GM21786 (cell line): ENCODE results near the gene GBA2.

Experiments
- ATAC-seq: cut with Tn5 transposase; IDR thresholded peaks from one replicate; pipeline ENCODE4 v1.9.1; 2021; ENCODE audit not compliant: unreplicated experiment

Gene GBA2

DNA sequence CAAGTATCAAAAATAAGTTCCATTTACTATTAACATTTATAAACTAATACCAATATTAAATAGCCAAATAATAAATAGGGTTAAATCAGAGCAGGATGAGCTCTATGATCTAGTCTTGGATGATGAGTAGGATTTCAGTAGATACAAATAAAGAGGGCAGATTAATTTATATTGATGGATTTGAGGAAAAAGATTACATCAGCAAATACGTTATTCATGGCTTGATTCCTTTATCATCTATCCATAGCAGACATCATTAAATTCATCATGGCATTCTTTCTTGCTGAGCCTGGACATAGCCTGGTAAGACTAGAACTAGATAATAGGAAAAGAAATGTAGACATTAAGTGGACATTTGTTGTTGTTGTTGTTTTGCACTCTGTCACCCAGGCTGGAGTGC, 18.4 kb upstream of the GBA2 start:
- ATAC-seq: no peak

DNA sequence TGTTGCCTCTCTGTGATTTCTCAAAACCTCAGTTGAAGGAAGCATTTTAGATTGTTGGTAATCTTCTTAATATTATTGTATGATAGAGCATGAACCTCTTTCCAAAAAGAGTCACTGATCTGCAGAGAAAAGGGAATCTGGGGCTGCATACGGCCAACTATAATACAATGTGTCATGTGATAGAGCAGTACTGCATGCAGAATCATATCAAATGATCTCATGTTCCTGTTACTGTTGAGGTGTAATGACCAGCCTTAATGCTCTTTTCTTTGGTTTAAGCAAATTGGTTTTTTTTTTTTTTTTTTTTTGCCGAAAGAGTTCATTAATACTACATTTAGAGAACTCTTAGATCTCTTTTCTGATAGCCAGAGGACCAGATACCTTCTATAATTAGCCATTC, 18.0 kb upstream of the GBA2 start:
- ATAC-seq: no peak

DNA sequence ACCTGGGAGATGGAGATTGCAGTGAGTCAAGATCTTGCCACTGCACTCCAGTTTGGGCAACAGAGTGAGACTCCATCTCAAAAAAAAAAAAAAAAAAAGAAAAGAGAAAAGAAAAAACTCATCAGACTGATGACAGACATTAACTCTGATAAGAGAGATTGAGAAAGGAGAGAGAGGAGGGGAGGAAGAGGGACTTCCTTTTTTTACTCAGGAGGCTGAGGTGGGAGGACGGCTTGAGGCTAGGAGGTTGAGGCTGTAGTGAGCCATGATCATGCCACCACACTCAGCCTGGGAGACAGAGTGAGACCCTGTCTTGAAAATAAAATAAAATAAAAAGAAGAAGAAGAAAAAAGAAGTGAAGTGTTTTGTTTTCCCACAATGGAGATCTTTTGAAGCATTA, 14.8 kb upstream of the GBA2 start:
- no peak for ATAC-seq

DNA sequence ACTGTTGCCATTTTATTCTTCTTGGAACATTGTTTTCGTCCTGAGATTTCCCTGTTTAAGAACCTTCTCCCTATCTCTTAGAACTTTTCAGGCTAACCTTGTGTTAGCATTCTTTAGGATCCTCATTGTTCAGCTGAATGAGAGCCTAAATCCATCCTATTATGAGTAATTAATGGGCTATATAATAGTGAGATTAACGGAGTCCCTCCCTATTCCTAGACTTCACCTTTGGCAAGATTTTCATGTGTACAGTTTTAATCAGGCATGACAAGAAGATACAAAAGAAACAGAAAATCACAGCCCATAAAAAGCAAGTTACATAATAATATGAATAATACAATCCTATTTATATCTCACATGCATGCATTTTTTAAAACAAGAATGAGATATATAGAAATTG, 14.2 kb upstream of the GBA2 start:
- no peak for ATAC-seq

DNA sequence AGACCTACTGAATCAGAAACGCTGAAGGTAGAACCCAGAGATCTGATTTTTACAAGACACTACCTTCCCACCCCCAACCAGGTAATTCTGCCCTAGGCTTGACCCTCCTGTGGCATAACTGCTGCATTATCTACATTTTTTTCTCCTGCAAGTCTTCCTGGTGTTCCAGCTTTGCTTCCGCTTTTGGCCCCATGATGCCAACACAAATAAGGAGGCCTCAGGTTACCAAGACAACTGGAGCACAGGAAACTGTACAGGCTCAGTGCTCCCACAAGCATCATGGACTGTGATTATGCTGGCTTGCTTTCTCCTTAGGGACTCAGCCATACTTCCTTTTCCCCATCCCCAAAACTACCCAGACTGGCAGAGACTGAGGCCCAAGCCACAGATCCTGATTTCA, 11.6 kb upstream of the GBA2 start:
- ATAC-seq: no peak

DNA sequence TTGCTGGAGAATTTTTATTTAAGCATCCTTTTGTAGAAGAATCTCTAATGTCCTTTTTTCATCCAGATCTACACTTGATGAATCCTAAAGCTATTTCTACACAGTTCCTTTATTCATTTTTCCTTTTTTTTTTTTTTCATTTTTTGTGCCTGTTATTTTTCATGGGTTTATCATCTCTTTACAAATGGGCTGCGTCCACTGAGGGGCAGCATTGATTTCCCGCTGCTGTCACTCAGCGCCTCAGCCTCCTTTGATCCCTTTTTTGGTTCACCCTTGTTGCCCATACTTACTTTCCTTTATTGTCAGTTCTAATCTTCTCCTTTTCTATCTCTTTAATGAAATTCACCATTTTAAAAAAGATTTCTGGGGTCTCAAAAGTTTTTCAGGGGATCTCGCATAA, 10.8 kb upstream of the GBA2 start:
- ATAC-seq: no peak

DNA sequence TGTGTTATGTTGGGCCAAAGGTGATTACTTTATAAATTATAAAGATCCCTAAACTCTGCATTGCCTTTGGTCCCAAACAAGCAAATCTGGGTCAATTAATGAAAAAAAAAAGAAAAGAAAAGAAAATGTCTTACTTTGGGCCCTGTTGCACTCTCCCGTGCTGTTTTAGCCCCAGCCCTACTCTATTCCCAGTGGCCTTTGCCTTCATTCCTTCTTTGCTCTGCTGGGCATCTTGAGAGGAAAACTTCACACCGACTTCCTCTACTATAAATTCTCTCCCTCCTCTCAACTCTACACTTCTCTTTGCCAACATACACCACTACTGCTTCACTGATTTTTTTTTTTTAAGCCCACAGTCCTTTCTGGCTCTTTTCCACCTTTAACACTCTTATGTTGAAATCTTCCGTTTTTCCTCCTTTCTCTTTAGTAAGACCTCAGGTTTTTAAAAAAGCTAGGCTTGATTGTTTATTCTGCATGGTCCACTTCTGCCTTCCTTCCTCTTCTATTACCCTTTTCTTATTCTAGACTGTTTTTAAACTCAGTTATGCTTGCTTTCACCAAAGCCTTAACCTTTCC, 9.5 kb upstream of the GBA2 start:
- no peak for ATAC-seq

DNA sequence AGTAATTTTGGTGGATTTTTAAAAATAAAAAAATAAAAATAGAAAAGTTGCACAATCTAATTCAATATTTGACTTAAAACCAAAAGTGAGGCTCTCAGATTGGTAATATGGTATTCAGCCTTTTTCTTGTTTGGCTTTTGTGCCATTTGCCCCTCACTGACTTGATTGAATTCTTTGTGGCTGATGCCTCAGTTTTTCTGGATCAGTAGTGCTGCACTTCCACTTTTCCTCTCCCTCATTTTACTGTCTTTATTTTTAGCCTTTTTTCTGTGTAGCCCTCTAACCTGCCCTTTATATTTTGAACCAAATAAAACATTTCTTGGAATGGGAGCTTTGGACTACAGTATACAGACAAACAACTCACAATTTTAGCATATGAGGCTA, 8.9 kb upstream of the GBA2 start:
- no peak for ATAC-seq

DNA sequence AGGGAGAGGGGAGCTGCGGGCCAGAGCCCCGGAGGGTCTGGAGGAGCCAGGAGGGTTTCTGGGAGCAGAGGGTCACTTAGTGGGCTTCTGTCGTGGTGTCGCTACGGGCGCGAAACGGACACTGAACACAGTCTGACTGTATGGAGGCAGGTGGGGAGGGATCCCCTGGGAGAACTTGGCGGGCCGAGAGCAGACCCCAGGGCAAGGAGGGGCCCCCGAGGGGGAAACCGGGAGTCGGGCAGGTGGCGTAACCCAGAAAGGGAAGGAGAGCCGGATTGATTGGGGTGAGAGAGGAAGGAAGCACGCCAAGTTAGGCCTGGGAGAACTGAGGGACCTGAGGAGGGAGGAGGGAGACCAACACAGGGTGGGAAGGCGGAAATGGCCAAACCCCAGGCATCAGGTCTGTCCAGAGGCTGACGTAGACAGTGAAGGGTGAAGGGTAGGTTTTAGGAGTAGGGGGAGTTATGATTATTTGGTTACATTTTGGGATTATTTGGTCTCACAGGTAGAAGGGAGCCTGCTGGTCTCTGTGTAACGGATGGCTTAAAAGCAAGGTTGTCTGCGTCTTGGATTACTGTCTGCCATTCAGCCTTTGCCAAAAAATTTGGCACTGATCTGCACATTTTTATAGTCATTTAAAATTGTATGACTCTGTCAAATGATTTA, 8.3 kb upstream of the GBA2 start:
- peak; percentile 37 for ATAC-seq

DNA sequence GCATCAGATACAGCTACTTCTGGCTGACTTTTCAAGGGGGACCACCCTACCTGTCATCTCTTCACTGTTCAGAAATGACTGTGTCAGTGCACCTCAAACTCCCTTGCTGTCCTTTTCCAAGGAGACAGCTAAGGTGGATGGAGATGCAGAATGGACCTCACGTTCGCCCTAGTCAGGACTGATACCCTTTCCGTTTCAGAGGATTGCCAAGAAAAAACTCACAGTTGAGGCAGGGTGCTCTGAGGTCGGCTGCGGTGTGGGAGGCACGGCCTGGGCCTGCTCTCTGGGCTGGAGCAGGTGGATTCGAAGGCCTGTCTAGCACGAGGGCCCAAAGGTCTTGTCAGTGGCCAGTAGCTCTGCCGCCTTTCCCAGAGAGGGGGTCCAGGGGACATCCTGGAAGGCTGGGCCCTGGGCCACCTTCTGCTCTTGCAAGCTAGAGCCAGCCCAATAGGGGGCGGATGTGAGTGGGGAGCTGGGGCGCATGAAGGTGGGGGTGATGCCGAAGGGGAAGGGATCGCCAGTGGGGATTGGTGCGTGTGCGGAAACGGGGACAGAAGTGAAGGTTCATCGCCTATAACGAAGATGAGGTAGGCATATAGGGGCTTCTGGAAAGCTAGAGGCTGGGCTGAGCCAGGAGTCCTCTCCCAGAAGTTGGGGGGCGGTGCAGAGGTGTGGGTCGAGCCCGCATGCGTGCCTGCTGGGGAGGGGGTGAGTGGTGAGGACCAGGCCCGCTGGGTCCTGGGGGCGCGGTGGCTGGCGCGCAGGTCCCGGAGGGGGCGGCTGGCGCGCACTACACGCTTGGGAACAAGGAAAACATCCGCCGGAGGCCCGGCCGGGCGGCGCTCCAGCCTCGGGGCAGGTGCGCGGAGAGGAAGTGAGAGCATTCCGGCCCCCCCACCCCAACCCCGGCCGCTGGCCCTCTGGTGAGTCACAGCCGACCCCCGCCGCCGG, 7.5 kb upstream of the GBA2 start:
- ATAC-seq: peak; percentile 53

DNA sequence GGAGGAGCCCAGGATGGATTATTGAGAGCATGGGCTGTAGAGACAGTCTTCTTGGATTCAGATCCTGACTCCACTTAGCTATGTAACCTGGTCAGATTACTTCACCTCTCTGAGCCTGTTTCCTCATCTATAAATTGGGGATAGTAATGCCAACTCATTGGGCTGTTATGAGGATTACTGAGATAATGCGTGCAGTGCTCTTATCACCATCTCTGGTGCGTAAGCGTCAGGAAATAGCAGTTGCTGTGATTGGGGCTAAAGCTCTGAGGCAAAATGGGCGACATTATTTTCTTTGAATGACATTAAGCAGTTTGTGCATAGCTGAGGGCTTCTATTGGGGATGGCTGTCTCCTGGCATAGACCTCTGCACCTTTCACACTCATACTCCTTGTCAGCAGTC, 6.0 kb upstream of the GBA2 start:
- ATAC-seq: no peak

DNA sequence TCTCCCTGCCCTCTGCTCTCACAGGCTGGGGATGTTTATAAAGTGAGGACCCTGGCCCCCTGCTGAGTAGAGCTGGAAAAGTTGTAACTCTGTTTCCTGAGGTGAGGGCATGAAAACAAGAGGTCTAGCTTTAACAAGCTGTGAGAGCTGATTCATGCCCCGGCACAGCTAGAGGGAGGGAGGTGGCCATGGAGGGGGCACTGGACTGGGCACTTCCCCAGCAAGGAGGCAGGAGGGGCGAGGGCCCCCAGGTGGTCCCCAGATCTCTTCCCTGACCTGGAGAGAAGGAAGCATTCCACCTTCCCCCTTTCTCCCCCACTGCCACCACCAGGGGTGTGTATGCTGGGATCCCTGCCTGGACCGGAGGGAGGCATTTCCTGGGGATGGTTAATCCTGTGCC, 5.2 kb upstream of the GBA2 start, which contains the start of gene MSMP:
Gene MSMP, minus strand, starts transcription at position 13 of the 400 bp plus-strand sequence. CDS start 147 bp downstream, outside the sequence.
- no peak for ATAC-seq

DNA sequence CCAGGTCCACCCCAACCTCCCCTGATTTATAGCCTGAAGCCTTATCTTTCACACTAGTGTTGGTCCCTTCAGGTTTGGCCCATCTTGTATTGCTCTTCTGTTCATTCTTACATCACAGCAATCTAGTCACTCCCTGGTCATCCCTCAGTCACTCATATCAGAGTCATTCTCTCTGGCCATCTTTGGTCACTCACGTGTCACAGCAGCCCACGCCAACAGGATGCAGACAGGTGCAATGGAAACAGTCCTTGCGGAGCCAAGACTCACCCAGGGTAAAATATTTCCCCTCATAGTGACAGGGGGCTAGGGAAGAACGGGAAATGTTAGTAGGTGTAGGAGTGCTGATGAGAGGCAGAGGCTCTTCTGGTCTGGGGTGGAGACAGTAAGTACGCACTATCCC, 4.4 kb upstream of the GBA2 start:
- ATAC-seq: no peak

DNA sequence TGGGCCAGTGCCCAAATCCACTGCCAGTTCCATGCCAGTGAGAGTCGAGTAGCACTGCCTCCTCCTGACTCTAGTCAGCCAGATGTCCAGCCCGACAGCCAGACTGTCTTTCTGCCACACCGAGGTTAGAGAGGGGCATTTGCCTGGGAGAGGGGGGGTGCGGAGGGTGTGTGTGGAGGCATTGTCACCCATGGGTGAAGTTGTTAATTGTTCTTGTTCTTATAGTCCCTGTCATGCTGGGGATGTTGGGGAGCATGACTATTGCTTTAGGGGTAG, 1.2 kb upstream of the GBA2 start:
- no peak for ATAC-seq

DNA sequence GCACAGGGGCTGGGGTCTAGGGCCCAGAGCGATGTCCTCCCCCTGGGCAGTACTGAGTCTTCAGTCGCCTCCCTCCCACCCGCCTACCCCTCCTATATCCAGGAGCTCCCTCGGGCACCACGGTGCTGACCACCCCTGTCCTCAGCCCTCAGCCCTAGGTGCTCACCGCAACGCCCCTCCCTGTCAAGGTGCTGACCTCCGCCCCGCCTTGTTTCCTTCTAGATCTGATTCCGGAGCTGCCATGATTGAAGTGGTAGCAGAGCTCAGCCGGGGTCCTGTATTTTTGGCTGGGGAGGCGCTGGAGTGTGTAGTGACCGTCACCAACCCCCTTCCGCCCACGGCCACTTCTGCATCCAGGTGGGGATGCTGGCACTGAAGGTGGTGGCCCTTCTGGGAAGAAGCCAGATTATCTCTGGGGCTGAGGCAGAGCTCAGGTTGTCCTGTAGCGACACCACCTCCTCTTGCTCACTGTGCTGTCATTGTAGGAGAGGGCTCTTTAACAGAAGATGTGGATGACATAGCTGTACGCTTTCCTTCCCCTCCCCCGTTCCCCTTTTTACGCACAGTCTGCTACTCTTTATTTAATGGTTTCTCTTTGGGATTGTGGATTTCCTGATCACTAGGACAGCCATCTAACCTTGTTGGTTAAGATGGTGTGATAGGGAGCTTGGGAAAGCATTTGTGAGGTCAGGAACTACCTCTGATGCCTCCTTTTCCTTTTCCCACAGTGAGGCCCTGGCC, 657 bp upstream of the GBA2 start:
- ATAC-seq: peak; percentile 39

DNA sequence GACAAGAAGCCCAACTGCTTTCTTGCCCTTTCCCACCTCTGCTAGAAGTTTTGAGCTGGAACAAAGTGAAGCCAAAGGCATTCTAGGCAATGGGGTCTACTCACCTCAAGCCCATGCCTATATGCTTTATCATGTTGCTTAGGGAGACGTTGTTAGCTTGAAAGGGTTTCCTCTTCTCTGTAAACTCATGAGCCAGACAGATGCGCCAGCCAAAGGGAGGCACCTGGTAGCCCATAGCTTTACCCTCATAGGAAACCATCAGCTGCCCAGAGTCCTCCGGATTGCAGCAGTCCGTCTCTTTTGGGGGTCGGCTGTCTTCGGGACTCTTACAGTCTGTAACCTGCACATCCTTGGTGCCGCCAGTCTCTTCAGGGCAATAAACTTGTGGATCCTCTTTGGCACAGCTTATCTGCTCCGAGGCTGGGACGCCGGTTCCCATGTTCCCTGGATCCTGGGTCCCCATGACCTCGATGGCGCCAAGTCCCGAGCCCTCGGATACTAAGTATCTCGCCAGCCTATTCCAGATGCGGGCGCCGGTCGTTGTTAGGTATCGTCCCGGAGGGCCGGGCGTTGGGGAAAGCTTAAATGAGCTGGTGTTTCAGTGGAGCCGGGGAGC, 678 bp downstream of the GBA2 start:
- ATAC-seq: no peak

DNA sequence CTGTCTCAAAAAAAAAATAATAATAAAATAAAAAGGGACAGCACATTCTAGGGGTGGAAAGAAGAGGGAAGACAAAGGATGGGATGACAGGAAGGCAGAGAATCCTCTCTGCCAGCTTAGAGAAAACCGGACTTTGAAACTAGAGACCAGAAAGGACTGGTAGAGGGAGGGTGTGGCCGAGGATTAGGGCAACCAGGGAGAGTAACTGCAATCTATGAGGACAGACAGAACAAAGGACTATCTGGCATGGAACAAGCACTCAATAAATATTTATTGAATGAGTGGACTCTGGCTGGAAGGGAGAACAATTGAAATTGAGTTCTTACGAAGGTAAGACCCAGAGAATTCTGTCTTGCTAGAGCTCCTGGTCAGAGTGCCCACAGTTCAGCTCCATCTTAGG, 2.4 kb downstream of the GBA2 start:
- ATAC-seq: no peak

DNA sequence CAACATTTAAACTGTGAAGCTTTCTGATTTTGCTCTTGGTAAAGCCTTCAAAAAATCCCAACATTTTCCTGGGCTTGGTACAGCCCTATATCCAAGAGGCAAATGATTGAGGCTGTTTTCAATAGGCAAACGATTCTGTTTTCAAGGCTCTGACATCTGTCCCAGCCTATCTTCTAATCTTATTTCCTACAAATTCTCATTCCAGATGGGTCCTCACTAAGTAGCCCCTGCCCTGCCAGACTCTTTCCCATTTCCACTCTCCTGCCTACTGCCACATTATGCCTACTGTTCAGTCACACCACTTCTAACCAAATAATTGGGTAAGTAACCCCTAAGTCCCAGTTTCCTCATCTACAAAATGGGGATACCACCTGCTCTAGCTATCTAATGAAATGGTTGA, 3.5 kb downstream of the GBA2 start:
- no peak for ATAC-seq

DNA sequence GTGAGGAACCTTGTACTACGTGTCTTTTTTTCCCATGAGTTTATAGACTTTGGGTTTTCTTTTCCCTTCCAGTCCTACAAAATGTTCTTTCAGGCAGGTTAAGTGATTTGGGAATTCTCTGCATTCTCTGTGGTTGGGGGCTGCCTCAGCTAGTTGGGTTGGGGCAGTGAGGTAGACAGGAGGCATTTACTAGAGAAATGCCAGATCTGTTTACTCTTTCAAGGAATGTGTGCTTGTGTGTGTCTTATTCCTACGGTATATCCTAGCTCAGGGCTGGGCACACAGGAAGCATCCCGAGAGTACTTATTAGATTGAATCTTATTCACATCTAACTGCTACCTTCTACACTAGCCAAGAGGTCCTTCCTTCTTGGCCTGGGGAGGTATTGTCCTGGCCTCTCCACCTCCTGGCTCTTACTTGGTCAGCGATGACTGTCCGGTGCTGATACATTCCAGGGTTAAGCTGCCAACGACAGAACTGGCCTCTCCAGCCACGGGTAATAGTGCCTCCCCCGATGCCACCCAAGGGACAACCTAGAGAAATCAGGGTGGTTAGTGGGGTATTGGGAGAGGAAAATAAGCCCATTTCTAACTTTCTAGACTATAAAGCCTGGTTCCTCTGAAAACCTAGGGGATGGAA, 5.0 kb downstream of the GBA2 start:
- ATAC-seq: no peak

DNA sequence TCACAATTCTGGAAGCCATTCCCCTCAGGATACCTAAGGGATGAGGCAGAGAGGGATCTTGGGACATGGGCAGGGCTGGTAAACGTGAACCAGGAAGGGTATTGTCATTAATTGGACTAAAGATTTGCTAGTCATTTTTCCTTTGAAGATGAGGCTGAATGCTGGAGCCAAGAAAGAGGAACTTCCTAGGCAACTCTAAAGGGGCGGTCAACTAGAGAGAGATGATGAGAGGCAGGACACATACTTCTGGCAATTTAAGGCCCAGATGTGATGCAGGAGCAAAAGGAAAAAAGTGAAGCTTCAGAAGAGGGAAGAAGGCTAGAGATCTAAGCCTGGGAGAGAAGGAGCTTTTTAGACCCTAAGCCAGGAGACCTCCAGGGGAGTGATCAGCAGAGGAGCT, 5.6 kb downstream of the GBA2 start:
- no peak for ATAC-seq

DNA sequence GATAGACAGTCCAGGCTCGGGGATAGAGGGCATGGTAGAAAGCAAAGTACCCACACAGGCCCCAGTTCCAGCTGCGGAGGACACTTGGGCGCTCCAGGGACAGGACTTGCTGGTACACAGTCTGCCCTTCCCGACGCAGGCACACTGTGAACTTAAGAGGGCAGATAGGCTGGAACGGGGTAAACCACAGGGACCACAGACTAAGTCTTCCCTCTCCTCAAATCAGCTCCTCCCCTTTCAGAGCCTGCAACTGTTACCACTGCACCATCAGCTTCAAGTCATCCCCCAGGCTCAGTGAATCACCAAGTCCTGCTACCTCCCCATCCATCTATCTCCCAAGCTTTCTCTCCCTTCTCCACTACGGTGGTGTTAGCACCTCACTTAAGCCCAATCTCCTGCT, 7.3 kb downstream of the GBA2 start:
- ATAC-seq: no peak
